Measurements from ENCODE around the gene TRAF6. TPM values are rescaled to one million over a fixed set of nuclear protein-coding genes. Genes with fewer than 3 reads are reported as not detected.
A peak's percentile ranks its signal among the peaks of the same experiment; 100 is the strongest.

TRAF6 gene
- polyA plus RNA-seq, 6 donors from 2014 or later, result 13.3 to 33.1 (median 15.6) TPM

GRCh38 chr11:36450110-36450572, 59.9 kb downstream of the TRAF6 start:
- Mint-ChIP-seq H3K36me3 (peaks cover 11 to 21% of the 10 kb centered on the region in 2 donors), H3K4me1 (peaks cover 24 to 37% (median 26%) of the 10 kb centered on the region in 3 donors)

GRCh38 chr11:36449561-36450096, 60.4 kb downstream of the TRAF6 start:
- Mint-ChIP-seq H3K4me3 (peak overlapping the region; percentile 26 to 95 (median 86)), H3K9me3 (peaks cover 0 to 5% (median 0%) of the 10 kb centered on the region in 7 donors), H3K27ac (peak overlapping the region in 5 of 6 donors; percentile 66 to 88 (median 75)), H3K27me3 (no peaks in the 10 kb centered on the region), H3K4me1 (peaks cover 24 to 37% (median 26%) of the 10 kb centered on the region in 3 donors), H3K36me3 (peaks cover 11 to 21% of the 10 kb centered on the region in 2 donors)
- DNase-seq (no peak), ATAC-seq (ENCODE audit: low read depth in 2 of 2) (peak in 1 of 2 donors; percentile 25)

More at GRCh38 chr11:36450110-36450572, 59.9 kb downstream of the TRAF6 start:
- ATAC-seq (ENCODE audit: low read depth in 2 of 2) (peak; percentile 73 to 80), DNase-seq (peak; percentile 6)
- Mint-ChIP-seq H3K4me3 (peak overlapping the region; percentile 26 to 95 (median 86)), H3K9me3 (peaks cover 0 to 5% (median 0%) of the 10 kb centered on the region in 7 donors), H3K27me3 (no peaks in the 10 kb centered on the region), H3K27ac (peak overlapping the region in 5 of 6 donors; percentile 72 to 91 (median 81))

DNA sequence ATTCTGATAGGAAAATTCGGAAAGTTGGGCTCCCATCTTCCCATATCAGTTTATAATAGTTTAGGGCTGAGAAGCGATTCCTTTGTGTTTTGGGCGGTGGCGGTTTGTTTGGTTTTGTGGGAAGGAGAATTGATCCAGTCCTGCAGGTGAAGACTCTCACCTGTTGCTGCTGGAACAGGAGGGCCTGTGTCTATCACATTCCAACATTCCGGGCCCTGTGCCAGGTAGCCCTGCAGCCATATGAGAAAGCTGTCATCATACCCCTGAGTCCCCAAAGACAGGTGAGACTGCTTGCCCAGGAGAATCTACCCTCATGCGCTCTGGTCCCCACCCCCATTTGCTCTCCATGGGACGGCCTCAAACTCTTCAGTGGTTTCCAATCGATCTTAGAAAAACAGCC, 62.1 kb downstream of the TRAF6 start:
- Mint-ChIP-seq H3K27me3 (no peaks in the 10 kb centered on the region), H3K36me3 (peaks cover 11 to 21% of the 10 kb centered on the region in 2 donors), H3K27ac (peak overlapping the region in 2 of 6 donors; percentile 52 to 76), H3K4me3 (peak overlapping the region in 1 of 8 donors; percentile 26), H3K4me1 (peaks cover 18 to 26% (median 18%) of the 10 kb centered on the region in 3 donors), H3K9me3 (peaks cover 0 to 5% (median 0%) of the 10 kb centered on the region in 7 donors)
- DNase-seq, result no peak
- ATAC-seq (ENCODE audit: low read depth in 2 of 2), result no peak

- H3K27ac Mint-ChIP-seq, result no peak overlapping the region
- H3K27me3 Mint-ChIP-seq, result no peaks in the 10 kb centered on the region
- peaks cover 18 to 28% (median 18%) of the 10 kb centered on the region in 3 donors for H3K4me1 Mint-ChIP-seq
- peak overlapping the region in 1 of 8 donors; percentile 26 for H3K4me3 Mint-ChIP-seq
- no peak for DNase-seq
- ATAC-seq (ENCODE audit: low read depth in 2 of 2), result no peak
- peaks cover 11 to 21% of the 10 kb centered on the region in 2 donors for H3K36me3 Mint-ChIP-seq
- H3K9me3 Mint-ChIP-seq, result peaks cover 0 to 5% (median 0%) of the 10 kb centered on the region in 7 donors
These were observed 62.6 kb downstream of the TRAF6 start for GRCh38 chr11:36447514-36447913.

DNA sequence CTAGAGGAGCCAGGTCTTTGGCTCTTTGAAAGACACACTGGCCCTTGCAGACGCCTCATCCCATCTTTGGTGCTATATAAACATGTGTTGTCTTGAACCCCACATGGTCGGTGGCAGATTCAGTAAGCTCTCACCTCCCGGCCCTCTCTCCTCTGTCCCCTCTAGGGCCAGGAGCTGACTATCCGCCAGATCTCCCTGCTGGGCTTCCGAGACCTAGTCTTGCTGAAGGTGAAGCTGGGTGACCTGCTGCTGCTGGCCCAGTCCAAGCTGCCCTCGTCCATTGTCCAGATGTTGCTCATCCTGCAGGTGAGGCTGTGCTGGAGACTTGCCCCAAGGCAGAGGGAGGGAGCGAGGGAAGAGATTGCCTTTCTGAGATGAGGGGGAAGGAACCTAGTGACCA, 63.9 kb downstream of the TRAF6 start:
- DNase-seq, result no peak
- no peak for ATAC-seq (ENCODE audit: low read depth in 2 of 2)
- Mint-ChIP-seq H3K27ac (no peak overlapping the region), H3K27me3 (no peaks in the 10 kb centered on the region), H3K4me3 (no peak overlapping the region), H3K9me3 (peaks cover 0 to 5% (median under 1%) of the 10 kb centered on the region in 7 donors), H3K4me1 (peaks cover 18 to 27% (median 18%) of the 10 kb centered on the region in 3 donors), H3K36me3 (peaks cover 11 to 23% of the 10 kb centered on the region in 2 donors)

- Mint-ChIP-seq H3K9me3 (peaks cover 0 to 9% (median 4%) of the 10 kb centered on the region in 7 donors), H3K4me1 (peaks cover 0 to 10% (median 0%) of the 10 kb centered on the region in 3 donors), H3K27me3 (no peaks in the 10 kb centered on the region)
These were observed 66.4 kb downstream of the TRAF6 start for GRCh38 chr11:36443661-36444060.

GRCh38 chr11:36441610-36442208, 68.4 kb downstream of the TRAF6 start:
- peaks cover 16% of the 10 kb centered on the region in 2 donors for H3K36me3 Mint-ChIP-seq
- ATAC-seq (ENCODE audit: low read depth in 2 of 2) (no peak), DNase-seq (no peak)
- peaks cover 0 to 10% (median 0%) of the 10 kb centered on the region in 3 donors for H3K4me1 Mint-ChIP-seq
- no peaks in the 10 kb centered on the region for H3K27me3 Mint-ChIP-seq
- no peak overlapping the region for H3K27ac Mint-ChIP-seq
- H3K4me3 Mint-ChIP-seq, result no peak overlapping the region
- H3K9me3 Mint-ChIP-seq, result peaks cover 0 to 9% (median 4%) of the 10 kb centered on the region in 7 donors

More at GRCh38 chr11:36443661-36444060, 66.4 kb downstream of the TRAF6 start:
- peaks cover 12 to 21% of the 10 kb centered on the region in 2 donors for H3K36me3 Mint-ChIP-seq
- ATAC-seq (ENCODE audit: low read depth in 2 of 2), result no peak
- no peak for DNase-seq
- no peak overlapping the region for H3K27ac Mint-ChIP-seq
- no peak overlapping the region for H3K4me3 Mint-ChIP-seq

DNA sequence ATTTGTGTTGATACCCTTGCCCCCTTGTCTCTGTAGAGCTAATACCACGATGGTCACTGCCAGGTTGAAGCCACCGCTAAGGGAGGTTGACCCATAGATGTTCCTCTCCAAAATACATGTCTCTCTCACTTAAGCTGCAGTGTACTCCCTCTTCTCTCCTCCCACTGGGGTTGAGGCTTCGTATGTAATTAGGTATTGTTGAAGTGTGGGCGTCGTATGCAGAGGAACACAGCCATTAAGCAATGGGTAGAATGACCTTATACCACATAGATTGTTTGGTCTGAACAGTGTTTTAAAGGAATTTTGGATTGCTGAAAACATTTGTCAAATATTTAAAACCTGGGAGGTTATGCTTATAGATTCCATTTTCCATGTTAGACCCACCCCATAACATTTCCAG, 71.9 kb downstream of the TRAF6 start:
- Mint-ChIP-seq H3K27me3 (no peaks in the 10 kb centered on the region), H3K4me3 (no peak overlapping the region), H3K36me3 (peaks cover 24 to 27% of the 10 kb centered on the region in 2 donors), H3K4me1 (peaks cover 0 to 10% (median 0%) of the 10 kb centered on the region in 3 donors), H3K27ac (peak overlapping the region in 1 of 6 donors; percentile 18), H3K9me3 (peaks cover 0 to 9% (median 4%) of the 10 kb centered on the region in 7 donors)
- ATAC-seq (ENCODE audit: low read depth in 2 of 2), result no peak
- DNase-seq, result no peak

- Mint-ChIP-seq H3K36me3 (peaks cover 24 to 27% of the 10 kb centered on the region in 2 donors), H3K4me1 (peaks cover 0 to 8% (median 0%) of the 10 kb centered on the region in 3 donors), H3K27ac (no peak overlapping the region), H3K9me3 (peaks cover 0 to 9% (median 4%) of the 10 kb centered on the region in 7 donors), H3K4me3 (no peak overlapping the region), H3K27me3 (no peaks in the 10 kb centered on the region)
- ATAC-seq (ENCODE audit: low read depth in 2 of 2) (no peak), DNase-seq (no peak)
These were observed 72.7 kb downstream of the TRAF6 start for GRCh38 chr11:36437413-36437812.

Other genes starting within 250 kb of the TRAF6 start
- 100 to 1,000 TPM in 5 of 6 donors, 10 to 100 TPM in 1; 98.1 to 107 (median 104) TPM for gene COMMD9, start 220.8 kb downstream of the TRAF6 start, polyA plus RNA-seq (ENCODE audit: low read depth in 6 of 6)
- gene PRR5L, start 214.0 kb downstream of the TRAF6 start, polyA plus RNA-seq (ENCODE audit: low read depth in 6 of 6), result 1 to 10 TPM in 4 of 6 donors, under 1 TPM in 1, not detected in 1; 0.97 to 4.9 (median 1.9) TPM
- 1 to 10 TPM in 1 of 6 donors, under 1 TPM in 2, not detected in 3; 0.23 to 1.3 (median 0.43) TPM for gene RAG1, start 57.7 kb upstream of the TRAF6 start, polyA plus RNA-seq (ENCODE audit: low read depth in 6 of 6)
- gene IFTAP, start 84.2 kb upstream of the TRAF6 start, polyA plus RNA-seq (ENCODE audit: low read depth in 6 of 6), result 1 to 10 TPM in 4 of 6 donors, under 1 TPM in 1, not detected in 1; 0.46 to 4.0 (median 2.1) TPM
- gene RAG2, start 88.0 kb upstream of the TRAF6 start, polyA plus RNA-seq (ENCODE audit: low read depth in 6 of 6), result not detected